ENCODE data around the gene GJD3. TPM values are rescaled to one million over a fixed set of nuclear protein-coding genes. Genes with fewer than 3 reads are reported as not detected.
"Not testable (repeated sequence)": the region's sequence is repeated elsewhere in the genome, so short reads cannot be mapped to it uniquely, and the experiment has no call there.

GJD3 gene
- total RNA-seq, result 1 to 10 TPM in 1 of 2 donors, under 1 TPM in 1; 0.82 to 5.3 TPM

DNA sequence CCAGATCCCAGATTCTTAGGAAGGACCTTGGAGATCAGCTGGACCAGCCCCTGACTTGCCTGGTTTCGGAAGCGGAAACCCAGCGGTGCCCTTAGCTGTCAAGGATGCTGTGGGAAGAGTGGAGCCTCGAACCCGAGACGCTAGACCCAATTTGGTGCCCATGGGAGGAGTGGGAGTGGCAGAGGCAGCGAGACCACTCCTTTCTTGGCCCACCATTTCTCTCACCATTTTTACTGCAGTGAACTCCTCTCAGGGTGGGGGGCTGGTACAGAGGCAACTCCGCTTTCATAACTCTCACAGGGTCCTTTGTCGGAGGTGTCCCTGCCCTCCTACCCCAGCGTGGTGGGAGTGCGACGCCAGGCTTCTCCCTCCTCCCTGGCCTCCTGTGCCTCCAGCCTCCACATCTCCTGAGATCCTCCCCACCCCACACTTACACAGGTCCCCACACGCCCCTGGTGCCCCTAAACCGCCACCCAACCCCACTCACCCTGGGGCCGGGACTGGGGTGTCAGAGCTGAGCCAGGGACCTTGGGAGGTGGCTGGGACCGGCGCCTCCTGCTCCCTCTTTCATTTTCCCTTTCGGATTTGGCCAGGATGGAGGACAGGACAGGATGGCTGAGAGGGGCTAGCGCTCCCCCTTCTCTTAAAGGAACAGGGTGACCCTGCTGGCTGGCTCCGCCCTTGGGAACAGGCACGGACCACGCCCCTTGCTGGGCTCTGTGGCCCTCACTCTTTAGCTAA lies at the start of gene GJD3:
Gene GJD3, minus strand, starts transcription at position 617 of the 741 bp plus-strand sequence. CDS start 922 bp downstream, outside the sequence.
- Histone ChIP-seq H3K9me3 (no peaks in the 10 kb centered on the region), H3K4me3 (peak within 1 kb of the TSS; percentile 38 to 42), H3K27me3 (replicated peaks; ENCODE audit: insufficient read depth) (no peaks in the 10 kb centered on the region), H3K27ac (no peak within 1 kb of the TSS), H3K4me1 (replicated peaks) (no peaks in the 10 kb centered on the region), H3K36me3 (no peaks in the 10 kb centered on the region)
- TF ChIP-seq CTCF (IDR thresholded peaks at IDR 0.05) (no peak), POLR2AphosphoS5 (IDR thresholded peaks at IDR 0.05) (no peak), POLR2A (IDR thresholded peaks at IDR 0.05) (no peak)
- 41% methylated on average over 22 of the region's 22 CpGs for WGBS
- intact Hi-C loops (cut with DNase I), result loop anchor here (5.0 kb wide), 1 partner anchor 168 kb away; no protein-coding TSS in a partner anchor
- DNase-seq (ENCODE audit: low spot score), result no peak

GRCh38 chr17:40414312-40414711 lies 49.8 kb upstream of the GJD3 start:
- H3K27ac ChIP-seq; H3K9me3 ChIP-seq; DNase-seq (ENCODE audit: low spot score); H3K36me3 ChIP-seq; H3K27me3 ChIP-seq (replicated peaks; ENCODE audit: insufficient read depth); H3K4me1 ChIP-seq (replicated peaks); H3K4me3 ChIP-seq: not testable (repeated sequence)
- WGBS, result 87% methylated on average over 4 of the region's 4 CpGs
- intact Hi-C loops (cut with DNase I), result loop anchor here (10.0 kb wide), 1 partner anchor 100 kb away; no protein-coding TSS in a partner anchor

GRCh38 chr17:40412880-40413279 lies 48.3 kb upstream of the GJD3 start:
- no peak for DNase-seq (ENCODE audit: low spot score)
- no peak overlapping the region for H3K4me3 ChIP-seq
- intact Hi-C loops (cut with DNase I), result loop anchor here (10.0 kb wide), 1 partner anchor 98 kb away; no protein-coding TSS in a partner anchor
- no peaks in the 10 kb centered on the region for H3K36me3 ChIP-seq
- no peaks in the 10 kb centered on the region for H3K4me1 ChIP-seq (replicated peaks)
- no peak overlapping the region for H3K27ac ChIP-seq
- H3K27me3 ChIP-seq (replicated peaks; ENCODE audit: insufficient read depth), result no peaks in the 10 kb centered on the region
- TF ChIP-seq POLR2AphosphoS5 (IDR thresholded peaks at IDR 0.05) (no peak), POLR2A (IDR thresholded peaks at IDR 0.05) (no peak), CTCF (IDR thresholded peaks at IDR 0.05) (no peak)
- H3K9me3 ChIP-seq, result no peaks in the 10 kb centered on the region

- intact Hi-C loops (cut with DNase I), result loop anchor here (10.0 kb wide), 1 partner anchor 97 kb away; no protein-coding TSS in a partner anchor
- Histone ChIP-seq H3K9me3 (no peaks in the 10 kb centered on the region), H3K27me3 (replicated peaks; ENCODE audit: insufficient read depth) (no peaks in the 10 kb centered on the region), H3K4me1 (replicated peaks) (no peaks in the 10 kb centered on the region), H3K27ac (no peak overlapping the region), H3K36me3 (no peaks in the 10 kb centered on the region), H3K4me3 (no peak overlapping the region)
- TF ChIP-seq POLR2AphosphoS5 (IDR thresholded peaks at IDR 0.05) (no peak), CTCF (IDR thresholded peaks at IDR 0.05) (no peak), POLR2A (IDR thresholded peaks at IDR 0.05) (no peak)
- no peak for DNase-seq (ENCODE audit: low spot score)
- WGBS, result 92% methylated on average over 4 of the region's 4 CpGs
Measured at GRCh38 chr17:40411821-40412220, 47.3 kb upstream of the GJD3 start.

GRCh38 chr17:40410082-40410481 lies 45.5 kb upstream of the GJD3 start:
- Histone ChIP-seq H3K4me3 (no peak overlapping the region), H3K4me1 (replicated peaks) (no peaks in the 10 kb centered on the region), H3K9me3 (no peaks in the 10 kb centered on the region), H3K36me3 (no peaks in the 10 kb centered on the region), H3K27me3 (replicated peaks; ENCODE audit: insufficient read depth) (no peaks in the 10 kb centered on the region), H3K27ac (no peak overlapping the region)
- 78% methylated on average over 1 of the region's 1 CpG for WGBS
- DNase-seq (ENCODE audit: low spot score), result no peak
- TF ChIP-seq POLR2AphosphoS5 (IDR thresholded peaks at IDR 0.05) (no peak), POLR2A (IDR thresholded peaks at IDR 0.05) (no peak), CTCF (IDR thresholded peaks at IDR 0.05) (no peak)
- intact Hi-C loops (cut with DNase I), result loop anchor here (10.0 kb wide), 1 partner anchor 95 kb away; no protein-coding TSS in a partner anchor

- H3K27ac ChIP-seq; H3K36me3 ChIP-seq; H3K27me3 ChIP-seq (replicated peaks; ENCODE audit: insufficient read depth); H3K4me1 ChIP-seq (replicated peaks); DNase-seq (ENCODE audit: low spot score); H3K4me3 ChIP-seq; H3K9me3 ChIP-seq; intact Hi-C loops (cut with DNase I): not testable (repeated sequence)
- 96% methylated on average over 4 of the region's 4 CpGs for WGBS
Measured at GRCh38 chr17:40409540-40409939, 45.0 kb upstream of the GJD3 start.

Data from prostate gland (tissue), 2 donors.